22Rv1 (cell line): ENCODE results near the gene PALLD.
A peak's percentile ranks its signal among the peaks of the same experiment; 100 is the strongest.

ENCODE experiments used
- H3K27ac ChIP-seq: fragments of 450-650 bp; 2 replicates; pipeline ENCODE4 v1.5.1; 2017
- CTCF ChIP-seq: fragments of 450-650 bp; IDR thresholded peaks from 2 replicates; pipeline ENCODE4 v1.5.1; 2017; ENCODE audit warnings: mild to moderate bottlenecking
- ZFX ChIP-seq: fragments of 450-650 bp; IDR thresholded peaks from 2 replicates; pipeline ENCODE4 v1.6.1; 2017; ENCODE audit warnings: antibody characterized with exemption, borderline replicate concordance

PALLD gene

DNA sequence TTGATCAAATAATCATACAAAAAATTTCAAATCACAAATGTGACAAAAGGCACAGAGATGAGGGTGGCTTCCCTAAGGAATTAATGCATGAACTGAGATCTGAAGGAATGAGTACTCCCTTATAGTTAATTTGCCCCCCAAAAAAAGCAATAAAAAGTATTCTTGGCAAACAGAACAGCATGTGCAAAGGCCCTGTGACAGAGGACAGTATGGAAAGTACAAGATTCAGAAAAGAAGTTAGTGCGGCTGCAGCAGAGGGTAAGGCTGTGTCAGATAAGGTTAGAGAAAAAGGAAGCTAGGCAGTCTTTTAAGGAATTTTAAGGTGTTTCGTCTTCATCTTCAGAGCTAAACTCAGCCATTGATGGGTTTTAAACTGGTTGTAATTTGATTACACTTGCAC lies 23.9 kb upstream of the PALLD start:
- no peak for TF ChIP-seq ZFX
- no peak for TF ChIP-seq CTCF
- H3K27ac ChIP-seq, result no peak overlapping the region

- no peak overlapping the region for H3K27ac ChIP-seq
- no peak for TF ChIP-seq CTCF
- TF ChIP-seq ZFX, result no peak
These were observed 22.1 kb upstream of the PALLD start for GRCh38 chr4:168474660-168475320.

GRCh38 chr4:168475745-168476144 lies 21.1 kb upstream of the PALLD start:
- no peak overlapping the region for H3K27ac ChIP-seq
- TF ChIP-seq ZFX (no peak), CTCF (no peak)

DNA sequence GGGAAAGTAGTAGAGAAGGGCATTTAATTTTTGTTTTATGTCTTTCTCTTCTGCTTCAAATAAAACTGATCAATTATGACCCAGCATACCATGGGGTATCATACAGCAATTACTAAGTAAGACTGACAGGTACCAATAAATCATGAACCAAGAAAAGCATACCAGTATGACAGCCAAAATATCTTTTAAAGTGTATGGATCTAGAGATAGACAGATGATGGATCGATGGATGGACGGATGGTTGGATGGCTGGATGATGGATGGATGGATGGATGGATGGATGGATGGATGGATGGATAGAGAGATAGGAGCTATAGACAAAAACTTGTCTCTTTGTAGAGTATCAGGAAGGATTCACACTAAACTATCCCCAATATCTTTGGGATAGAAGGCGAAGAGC lies 18.0 kb upstream of the PALLD start:
- H3K27ac ChIP-seq, result no peak overlapping the region

GRCh38 chr4:168480931-168481611 lies 15.8 kb upstream of the PALLD start:
- TF ChIP-seq ZFX, result no peak
- no peak for TF ChIP-seq CTCF
- H3K27ac ChIP-seq, result peak overlapping the region; percentile 71

More for the DNA sequence above, 18.0 kb upstream of the PALLD start:
- TF ChIP-seq ZFX (no peak), CTCF (no peak)

DNA sequence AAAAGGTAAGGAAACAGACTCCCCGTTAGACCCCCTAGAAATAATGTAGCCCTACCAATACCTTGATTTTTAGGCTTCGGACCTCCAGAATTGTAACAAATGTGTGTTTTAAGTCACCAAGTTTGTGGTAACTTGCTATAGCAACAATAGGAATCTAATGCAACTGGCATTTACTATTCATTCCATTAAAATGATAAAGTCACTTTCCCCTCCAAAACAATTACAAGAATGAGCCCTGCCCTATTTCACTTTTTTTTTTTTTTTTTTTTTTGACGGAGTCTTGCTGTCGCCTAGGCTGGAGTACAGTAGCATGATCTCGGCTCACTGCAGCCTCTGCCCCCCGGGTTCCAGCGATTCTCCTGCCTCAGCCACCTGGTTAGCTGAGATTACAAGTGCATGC lies 13.0 kb upstream of the PALLD start:
- TF ChIP-seq ZFX (no peak), CTCF (no peak)
- no peak overlapping the region for H3K27ac ChIP-seq

DNA sequence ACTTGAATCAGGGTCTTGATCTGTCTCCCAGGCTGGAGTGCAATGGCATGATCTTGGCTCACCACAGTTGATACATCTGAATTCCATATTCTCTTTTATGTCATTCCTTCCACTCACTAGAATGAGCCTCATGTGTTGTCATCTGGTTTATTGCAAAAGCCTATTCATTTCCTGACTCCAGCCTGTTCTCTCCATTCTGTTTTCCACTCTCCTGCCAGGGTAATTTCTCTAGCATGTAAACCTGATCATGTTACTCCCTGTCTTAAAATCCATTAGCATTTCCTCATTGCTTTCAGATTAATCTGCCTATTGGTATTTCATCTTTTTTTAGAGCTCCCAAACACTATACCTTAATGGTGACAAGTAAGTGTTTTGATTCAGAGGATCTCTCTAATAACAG lies 12.2 kb upstream of the PALLD start:
- TF ChIP-seq CTCF (no peak), ZFX (no peak)
- no peak overlapping the region for H3K27ac ChIP-seq
